ENCODE results near the gene ZFX. TPM values are rescaled to one million over a fixed set of nuclear protein-coding genes. Genes with fewer than 3 reads are reported as not detected.

The ZFX gene
- total and polyA plus RNA-seq, 3 donors from 2014 or later: 10.8 to 45.1 (median 38.5) TPM

- 40 to 59% methylated on average over 6 to 8 of the region's 8 CpGs for WGBS, 2 donors
- Histone ChIP-seq H3K9me3 (no peaks in the 10 kb centered on the region), H3K27ac (no peak overlapping the region), H3K27me3 (no peaks in the 10 kb centered on the region), H3K4me3 (no peak overlapping the region), H3K4me1 (no peaks in the 10 kb centered on the region), H3K36me3 (ENCODE audit: low read depth, missing control alignments) (no peaks in the 10 kb centered on the region)
- intact Hi-C loops (cut with DNase I; ENCODE audit: low total_unique reads): no loop called here
- TF ChIP-seq CTCF (IDR thresholded peaks at IDR 0.05): no peak
- TF ChIP-seq POLR2A (IDR thresholded peaks at IDR 0.05): no peak
- peak; percentile 69 for DNase-seq
Observed at GRCh38 chrX:24242649-24243175, 93.2 kb downstream of the ZFX start.

GRCh38 chrX:24243188-24243587 lies 93.7 kb downstream of the ZFX start:
- Histone ChIP-seq H3K4me1 (no peaks in the 10 kb centered on the region), H3K27me3 (no peaks in the 10 kb centered on the region), H3K4me3 (no peak overlapping the region), H3K27ac (no peak overlapping the region), H3K9me3 (no peaks in the 10 kb centered on the region), H3K36me3 (ENCODE audit: low read depth, missing control alignments) (no peaks in the 10 kb centered on the region)
- 56 to 65% methylated on average over 5 of the region's 5 CpGs for WGBS, 2 donors
- DNase-seq: no peak
- intact Hi-C loops (cut with DNase I; ENCODE audit: low total_unique reads): no loop called here
- TF ChIP-seq CTCF (IDR thresholded peaks at IDR 0.05) (no peak), POLR2A (IDR thresholded peaks at IDR 0.05) (no peak)

DNA sequence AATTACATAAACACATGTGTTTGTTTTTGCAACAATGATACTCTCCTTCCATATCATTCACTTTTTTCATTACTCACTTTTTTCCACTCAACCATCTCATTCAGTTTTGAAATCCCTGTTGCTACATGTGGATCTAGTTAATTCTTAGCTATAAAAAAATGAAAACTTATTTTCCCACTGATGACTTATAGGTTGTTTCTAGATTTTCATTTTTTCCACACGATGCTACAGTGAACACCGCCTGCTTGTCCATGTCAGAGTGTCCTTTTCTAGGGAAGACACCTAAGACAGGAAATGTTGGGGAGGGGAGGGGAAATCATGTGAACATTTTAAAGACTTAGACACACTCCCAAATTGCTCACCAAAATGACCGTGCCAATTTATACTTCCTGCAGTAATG lies 94.2 kb downstream of the ZFX start:
- Histone ChIP-seq H3K27me3 (no peaks in the 10 kb centered on the region), H3K36me3 (ENCODE audit: low read depth, missing control alignments) (no peaks in the 10 kb centered on the region), H3K9me3 (no peaks in the 10 kb centered on the region), H3K4me3 (no peak overlapping the region), H3K27ac (no peak overlapping the region), H3K4me1 (no peaks in the 10 kb centered on the region)
- no peak for DNase-seq
- TF ChIP-seq CTCF (IDR thresholded peaks at IDR 0.05) (no peak), POLR2A (IDR thresholded peaks at IDR 0.05) (no peak)
- 55 to 72% methylated on average over 3 of the region's 3 CpGs for WGBS, 2 donors
- intact Hi-C loops (cut with DNase I; ENCODE audit: low total_unique reads): no loop called here

DNA sequence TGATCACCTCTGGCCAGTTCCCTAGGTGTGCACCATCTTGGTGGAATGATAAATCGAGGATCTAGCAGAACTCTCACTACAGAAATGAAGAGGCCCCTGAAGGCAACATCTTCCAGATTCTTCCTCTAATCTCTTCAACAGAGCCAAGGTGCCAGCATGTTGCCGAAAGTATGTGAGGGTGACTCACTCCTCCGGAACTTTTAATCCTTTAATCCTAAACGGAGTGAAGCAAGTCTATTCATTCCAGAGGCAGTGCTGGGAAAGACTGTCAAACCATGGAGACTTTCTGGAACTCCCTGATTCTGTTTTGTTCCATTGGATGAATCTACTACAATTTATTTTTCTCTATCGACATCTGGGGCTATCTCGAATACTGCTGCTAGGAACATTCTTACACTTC lies 95.7 kb downstream of the ZFX start:
- WGBS, 2 donors: 42 to 48% methylated on average over 2 to 6 of the region's 6 CpGs
- DNase-seq: no peak
- intact Hi-C loops (cut with DNase I; ENCODE audit: low total_unique reads): no loop called here
- H3K27ac ChIP-seq: no peak overlapping the region
- H3K9me3 ChIP-seq: no peaks in the 10 kb centered on the region
- TF ChIP-seq POLR2A (IDR thresholded peaks at IDR 0.05) (no peak), CTCF (IDR thresholded peaks at IDR 0.05) (no peak)
- no peaks in the 10 kb centered on the region for H3K4me1 ChIP-seq
- H3K36me3 ChIP-seq (ENCODE audit: low read depth, missing control alignments): no peaks in the 10 kb centered on the region
- no peak overlapping the region for H3K4me3 ChIP-seq
- no peaks in the 10 kb centered on the region for H3K27me3 ChIP-seq

DNA sequence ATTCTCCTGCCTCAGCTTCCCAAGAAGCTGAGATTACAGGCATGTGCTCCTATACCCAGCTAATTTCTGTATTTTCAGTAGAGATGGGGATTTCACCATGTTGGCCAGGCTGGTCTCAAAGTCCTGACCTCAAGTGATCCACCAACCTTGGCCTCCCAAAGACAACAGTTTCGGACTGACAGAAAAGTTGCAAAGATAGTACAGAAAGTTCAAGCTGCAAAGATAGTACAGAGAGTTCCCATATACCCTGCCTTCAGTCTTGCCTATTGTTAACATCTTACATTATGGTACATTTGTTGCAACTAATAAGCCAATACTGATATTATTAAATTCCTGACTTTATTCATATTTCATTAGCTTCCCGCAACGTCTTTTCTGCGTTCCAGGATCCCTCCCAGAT lies 98.5 kb downstream of the ZFX start:
- no peaks in the 10 kb centered on the region for H3K27me3 ChIP-seq
- peak; percentile 30 for DNase-seq
- TF ChIP-seq POLR2A (IDR thresholded peaks at IDR 0.05) (no peak), CTCF (IDR thresholded peaks at IDR 0.05) (no peak)
- H3K36me3 ChIP-seq (ENCODE audit: low read depth, missing control alignments): no peaks in the 10 kb centered on the region
- WGBS, 2 donors: 48 to 81% methylated on average over 4 of the region's 4 CpGs
- H3K27ac ChIP-seq: no peak overlapping the region
- no peaks in the 10 kb centered on the region for H3K4me1 ChIP-seq
- intact Hi-C loops (cut with DNase I; ENCODE audit: low total_unique reads): no loop called here
- H3K9me3 ChIP-seq: no peaks in the 10 kb centered on the region
- H3K4me3 ChIP-seq: no peak overlapping the region

All from testis (tissue), 3 donors.